ENCODE measurements around the gene CPSF3.

- TF ChIP-seq CTCF (IDR thresholded peaks at IDR 0.05), result no peak
- no peak for TF ChIP-seq EZH2phosphoT487 (IDR thresholded peaks at IDR 0.05)
- no peak for TF ChIP-seq EZH2 (IDR thresholded peaks at IDR 0.05)
These were observed 37.6 kb upstream of the CPSF3 start for GRCh38 chr2:9385841-9386240.
